Anterior cingulate cortex (tissue), 58 donors: ENCODE data around the gene MARCHF2.

Experiments used
- DNase-seq, 58 donors: peaks; one replicate each; lab custom pipeline; 2025; lab: John Stamatoyannopoulos, UW

Gene MARCHF2

GRCh38 chr19:8469613-8470368 is 56.7 kb downstream of the MARCHF2 start:
- no peak for DNase-seq

- DNase-seq = peak in 4 of 58 donors; percentile 1 to 21 (median 8)
Observed at GRCh38 chr19:8473648-8474476, 60.8 kb downstream of the MARCHF2 start.

GRCh38 chr19:8475005-8475404 is 61.9 kb downstream of the MARCHF2 start:
- no peak for DNase-seq

GRCh38 chr19:8476524-8476923 is 63.4 kb downstream of the MARCHF2 start:
- no peak for DNase-seq

GRCh38 chr19:8477889-8478288 is 64.8 kb downstream of the MARCHF2 start:
- no peak for DNase-seq

GRCh38 chr19:8478598-8478997 is 65.5 kb downstream of the MARCHF2 start:
- no peak for DNase-seq

- DNase-seq = no peak
Observed at GRCh38 chr19:8481201-8481600, 68.1 kb downstream of the MARCHF2 start.

- no peak for DNase-seq
Observed at GRCh38 chr19:8481616-8482015, 68.5 kb downstream of the MARCHF2 start.

GRCh38 chr19:8482696-8483095 is 69.6 kb downstream of the MARCHF2 start:
- DNase-seq = no peak

- DNase-seq = no peak
Observed at GRCh38 chr19:8483165-8483564, 70.1 kb downstream of the MARCHF2 start.

GRCh38 chr19:8484331-8484894 is 71.3 kb downstream of the MARCHF2 start:
- peak in 9 of 58 donors; percentile 7 to 21 (median 17) for DNase-seq

- DNase-seq = no peak
Observed at GRCh38 chr19:8485561-8486371, 72.7 kb downstream of the MARCHF2 start.

GRCh38 chr19:8486661-8487136 is 73.6 kb downstream of the MARCHF2 start:
- no peak for DNase-seq

- DNase-seq = peak in 29 of 58 donors; percentile 3 to 61 (median 33)
Observed at GRCh38 chr19:8487137-8487851, 74.2 kb downstream of the MARCHF2 start.

GRCh38 chr19:8488365-8488764 is 75.3 kb downstream of the MARCHF2 start:
- no peak for DNase-seq
